Activated CD4-positive, alpha-beta T cell treated with anti-CD3 and anti-CD28 coated beads, Interleukin-2, Interleukin-6, amounts not matched to agents 100 ng/mL and 50 ng/mL, durations not matched to agents 16 hours and 8 hours (primary cell): ENCODE data around the gene SLC1A1.
"Not testable (repeated sequence)": the region's sequence is repeated elsewhere in the genome, so short reads cannot be mapped to it uniquely, and the experiment has no call there.

Experiments
- DNase-seq: peaks from one replicate; pipeline ENCODE4 v3.0.0-alpha.2; 2020

Gene SLC1A1

DNA sequence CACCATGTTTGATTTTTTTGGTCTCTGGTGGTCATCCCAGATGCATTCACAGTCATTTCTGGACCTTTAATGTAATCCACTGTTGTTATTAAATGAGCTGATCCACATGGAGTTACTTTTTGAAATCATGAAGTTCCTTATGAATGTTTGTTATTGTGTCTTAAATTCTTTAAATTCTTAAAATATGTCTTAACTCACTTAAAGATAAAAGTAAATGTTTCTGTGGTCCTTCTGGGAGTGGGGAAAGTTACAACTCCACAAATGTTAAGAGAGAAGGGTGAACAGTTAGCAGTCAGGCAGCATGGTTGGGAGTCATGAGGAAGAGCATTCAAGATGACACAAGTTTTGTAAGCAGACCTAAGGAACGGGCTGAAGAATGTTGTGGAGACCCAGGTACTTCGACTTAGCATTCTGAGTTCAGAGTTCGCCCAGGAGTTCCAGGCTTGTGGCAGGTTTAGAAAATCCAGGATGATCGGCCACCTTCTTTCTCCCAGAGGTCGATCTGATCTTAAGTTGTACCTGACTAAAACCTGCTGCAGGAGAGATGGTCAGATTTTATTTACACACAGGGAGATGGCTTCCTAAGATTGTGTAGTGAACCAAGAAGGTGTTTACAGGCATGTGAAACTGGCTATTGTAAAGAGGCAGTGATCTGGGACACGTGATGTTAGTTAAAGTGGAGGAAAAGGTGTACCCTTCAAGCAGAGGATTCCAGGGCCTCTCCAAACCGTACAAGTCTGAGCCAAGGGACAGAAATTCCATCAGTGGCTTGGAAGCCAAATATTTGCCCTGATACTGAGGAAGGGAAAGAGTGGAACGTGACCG, 17.2 kb downstream of the SLC1A1 start:
- no peak for DNase-seq

DNA sequence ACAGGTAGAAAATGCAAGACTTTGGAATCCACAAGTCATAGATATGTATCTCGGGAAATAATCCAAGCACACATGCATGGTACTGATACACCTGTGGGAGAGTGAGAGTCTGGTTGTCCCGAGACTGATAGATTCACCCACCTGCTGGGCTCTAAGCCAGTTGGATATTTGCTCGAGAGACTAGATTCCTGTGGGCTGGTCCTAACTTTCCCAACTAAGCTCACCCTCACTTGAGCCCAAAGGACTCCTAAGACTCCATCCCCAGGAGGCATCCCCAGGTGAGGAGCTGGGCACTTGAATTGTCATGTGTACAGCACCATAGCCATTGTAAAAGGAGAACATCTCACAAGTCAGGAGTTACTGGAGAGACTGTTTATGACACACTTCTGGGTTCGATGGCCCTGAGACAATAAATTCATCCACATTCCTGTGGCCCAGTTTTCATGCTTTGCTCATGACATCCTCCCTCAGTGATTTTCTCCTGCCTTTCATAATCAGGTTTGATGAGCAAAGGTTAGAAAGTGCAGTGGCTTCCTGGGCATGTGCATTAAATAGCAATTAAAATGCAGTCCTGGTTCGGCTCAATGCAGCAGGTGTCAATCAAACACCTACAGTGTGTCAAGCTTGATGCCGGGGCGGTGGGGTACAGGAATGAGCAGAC, 18.1 kb downstream of the SLC1A1 start:
- no peak for DNase-seq

DNA sequence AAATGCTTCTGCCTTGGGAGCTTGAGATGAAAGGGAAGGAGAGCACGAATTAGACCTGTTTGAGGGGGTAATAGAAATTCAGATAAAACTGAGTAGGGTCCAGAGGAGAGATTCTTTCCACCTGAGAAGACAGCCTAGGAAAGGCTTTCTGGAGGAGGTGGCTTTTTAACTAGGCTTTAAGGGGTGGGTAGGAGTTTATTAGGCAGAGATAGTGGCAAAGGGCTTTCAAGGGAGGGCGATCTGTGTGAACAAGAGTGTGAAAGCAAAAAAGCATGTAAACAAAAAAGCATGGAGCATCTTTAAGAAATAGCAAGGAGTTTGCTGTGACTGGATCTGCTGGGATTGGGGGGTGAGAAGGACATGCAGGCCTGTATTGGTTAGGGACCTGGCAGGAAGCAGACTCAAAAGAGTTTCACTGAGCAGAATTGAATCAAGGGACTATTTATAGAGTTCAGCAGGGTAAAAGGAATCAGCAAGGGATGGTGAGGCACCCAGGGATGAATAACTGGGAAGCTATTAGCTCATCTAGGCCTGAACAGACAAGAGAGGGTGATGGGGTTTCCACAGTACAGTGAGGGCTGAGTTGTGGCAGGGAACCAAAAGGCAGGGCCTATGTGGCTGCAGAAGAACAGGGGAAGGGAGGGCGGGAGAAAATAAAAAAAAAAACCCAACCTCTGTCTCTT, 18.8 kb downstream of the SLC1A1 start:
- DNase-seq = no peak

DNA sequence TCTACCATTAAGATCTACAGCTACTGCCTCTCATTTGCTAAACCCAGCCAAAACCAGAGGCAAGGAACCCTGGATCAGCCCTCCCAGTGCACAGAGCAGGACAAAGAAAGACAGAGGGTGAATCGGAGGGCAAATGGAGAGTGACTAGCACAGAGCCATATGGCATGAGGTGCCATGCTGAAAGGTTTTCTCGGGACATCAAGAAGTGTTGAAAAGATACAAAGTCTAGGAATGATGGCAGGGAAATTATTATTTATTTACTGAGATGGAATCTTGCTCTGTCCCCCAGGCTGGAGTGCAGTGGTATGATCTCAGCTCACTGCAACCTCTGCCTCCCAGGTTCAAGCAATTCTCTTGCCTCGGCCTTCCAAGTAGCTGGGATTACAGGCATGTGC, 19.3 kb downstream of the SLC1A1 start:
- no peak for DNase-seq

DNA sequence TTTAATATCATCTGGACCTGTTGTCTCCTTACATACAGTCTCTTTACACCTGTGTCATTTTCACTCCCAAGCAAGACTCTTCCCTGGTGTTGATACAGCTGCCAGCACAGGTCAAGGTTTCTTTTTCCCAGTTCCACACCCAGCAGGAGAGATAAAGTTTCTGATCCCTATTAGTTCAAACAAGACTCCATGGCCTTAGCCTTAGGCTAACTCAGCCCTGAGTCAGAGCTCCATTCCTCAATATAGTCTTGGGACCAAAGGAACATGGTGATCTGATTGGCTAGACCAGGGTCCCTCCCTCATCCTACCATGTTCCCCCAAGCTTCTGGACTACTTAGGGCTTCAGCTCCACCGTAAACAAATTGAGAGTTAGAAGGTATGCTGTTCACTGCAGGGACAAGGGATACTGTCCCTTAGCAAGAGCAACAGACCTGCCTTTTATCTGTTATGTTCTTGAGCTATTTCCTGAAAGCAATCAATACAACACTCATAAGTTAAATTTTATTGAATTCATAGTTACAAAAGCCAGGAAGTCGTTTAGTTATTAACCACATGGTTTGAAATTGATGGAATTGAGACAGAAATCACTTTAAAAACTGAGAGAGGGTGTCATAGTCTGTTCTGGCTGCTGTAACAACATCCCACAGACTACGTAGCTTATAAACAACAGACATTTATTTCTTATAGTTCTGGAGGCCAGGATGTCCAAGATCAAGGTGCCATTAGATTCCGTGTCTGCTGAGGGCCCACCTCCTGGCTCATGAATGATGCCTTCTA, 20.5 kb downstream of the SLC1A1 start:
- DNase-seq = no peak

DNA sequence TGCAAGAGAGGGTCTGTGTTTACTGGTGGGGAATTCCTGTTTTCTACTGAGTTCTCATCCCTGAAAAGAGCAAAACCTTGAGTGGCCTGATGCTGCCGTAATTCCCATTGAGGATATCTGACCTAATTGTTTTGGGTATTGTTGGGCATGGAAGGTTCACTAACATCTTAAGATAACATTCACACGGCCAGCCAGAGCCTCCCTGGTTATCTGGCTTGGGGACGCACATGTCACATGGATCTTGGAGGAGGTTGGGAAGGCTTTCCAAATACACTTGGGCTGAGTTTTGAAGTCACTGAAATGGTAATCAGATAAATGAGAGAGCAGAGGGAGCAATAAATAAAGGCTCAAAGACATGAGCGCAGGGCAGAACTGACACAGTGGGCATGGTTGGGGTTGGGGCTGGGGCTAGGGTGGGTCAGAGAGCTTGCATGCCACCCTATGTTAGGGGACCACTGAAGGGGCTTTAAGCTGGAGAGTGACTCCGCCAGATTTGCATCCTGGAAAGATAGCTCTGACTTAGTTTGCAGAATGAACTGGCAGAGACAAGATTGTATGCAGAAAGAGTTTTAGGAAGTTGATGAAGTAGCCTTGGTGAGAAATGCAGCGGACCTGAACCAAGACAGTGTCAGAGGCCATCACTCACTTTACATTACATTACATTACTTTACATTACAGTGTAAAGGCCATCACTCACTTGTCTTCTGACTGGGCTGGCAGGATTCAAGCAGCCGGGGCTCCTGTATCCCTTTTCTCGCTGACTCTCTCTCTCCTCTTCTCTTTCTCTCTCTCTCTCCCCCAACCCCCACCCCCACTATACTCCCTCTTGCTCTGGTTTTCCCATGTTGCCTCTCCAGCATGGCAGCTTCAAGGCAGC, 24.2 kb downstream of the SLC1A1 start:
- DNase-seq = no peak

DNA sequence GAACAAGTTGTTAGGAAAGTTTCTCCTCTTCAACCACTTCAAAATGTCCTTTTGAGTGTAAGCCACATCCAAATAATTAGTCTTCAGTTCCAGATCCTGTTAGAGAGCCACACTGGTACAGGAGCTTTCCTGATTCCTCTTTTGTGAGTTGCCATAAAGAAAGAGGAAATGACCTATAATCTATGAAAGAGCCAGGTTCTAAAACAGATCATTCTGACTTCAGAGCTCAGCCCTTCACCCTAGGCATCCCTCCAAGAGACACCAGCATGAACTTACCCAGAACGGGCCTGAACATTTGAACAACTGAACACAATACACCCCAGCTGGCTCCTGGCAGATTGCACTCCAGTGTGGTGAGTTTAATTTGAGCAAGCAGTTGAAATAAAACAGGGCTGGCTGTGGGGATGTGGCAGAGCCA, 25.7 kb downstream of the SLC1A1 start:
- DNase-seq = no peak

DNA sequence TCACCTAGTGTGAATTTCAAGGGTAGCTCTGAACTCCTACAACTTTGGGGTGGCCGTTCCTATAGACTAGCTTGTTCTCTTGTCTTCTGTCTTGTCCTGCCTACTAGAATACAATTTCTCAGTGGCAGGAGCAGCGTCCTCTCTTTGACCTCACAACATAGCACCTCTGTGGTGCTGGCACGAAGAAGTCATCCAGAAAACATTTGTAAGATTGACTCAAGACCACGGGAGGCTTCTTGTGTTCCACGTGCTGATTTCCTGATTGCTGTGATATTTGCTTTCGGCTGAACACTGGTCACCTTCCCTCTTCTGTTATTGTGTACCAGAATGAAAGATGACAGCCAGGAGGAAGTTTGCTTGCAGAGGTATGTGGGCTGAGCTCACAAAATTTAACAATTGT, 27.0 kb downstream of the SLC1A1 start:
- DNase-seq = no peak

DNA sequence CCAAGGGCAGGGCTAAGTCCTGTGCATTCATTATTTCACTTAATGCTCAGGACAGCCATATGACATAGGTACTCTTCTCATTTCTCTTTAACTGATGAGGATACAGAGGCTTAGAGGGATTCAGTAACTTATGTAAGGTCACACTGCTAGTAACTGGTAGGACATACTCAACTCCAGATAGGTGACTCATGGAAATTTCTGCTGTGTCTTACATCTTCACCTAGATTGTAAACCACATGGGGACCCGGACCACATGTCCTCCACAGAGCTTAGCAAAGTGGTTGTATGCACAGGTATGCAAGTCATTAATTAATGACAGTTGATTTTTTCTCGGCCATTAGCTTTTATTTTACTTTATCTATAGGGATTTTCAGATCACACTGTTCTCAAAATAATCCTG, 29.3 kb downstream of the SLC1A1 start:
- peak; percentile 60 for DNase-seq

DNA sequence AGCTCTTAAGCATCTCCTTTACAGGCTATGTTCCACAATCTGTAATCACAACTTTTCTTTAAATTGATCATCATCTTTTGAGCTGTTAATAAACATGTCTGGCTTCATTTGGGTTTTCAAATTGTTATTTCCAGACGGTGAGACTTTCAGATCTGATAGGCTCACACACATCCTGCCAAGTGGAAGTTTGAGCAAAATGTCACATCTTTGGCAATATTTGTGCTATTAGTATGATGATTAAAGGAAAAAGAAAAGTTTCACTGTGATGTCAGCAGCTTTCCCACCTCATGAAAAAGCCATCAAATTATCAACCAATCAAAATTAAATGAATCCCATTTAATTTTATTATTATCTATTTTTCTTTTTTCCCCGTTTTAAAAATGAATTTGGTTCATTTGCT, 29.8 kb downstream of the SLC1A1 start:
- DNase-seq = no peak

DNA sequence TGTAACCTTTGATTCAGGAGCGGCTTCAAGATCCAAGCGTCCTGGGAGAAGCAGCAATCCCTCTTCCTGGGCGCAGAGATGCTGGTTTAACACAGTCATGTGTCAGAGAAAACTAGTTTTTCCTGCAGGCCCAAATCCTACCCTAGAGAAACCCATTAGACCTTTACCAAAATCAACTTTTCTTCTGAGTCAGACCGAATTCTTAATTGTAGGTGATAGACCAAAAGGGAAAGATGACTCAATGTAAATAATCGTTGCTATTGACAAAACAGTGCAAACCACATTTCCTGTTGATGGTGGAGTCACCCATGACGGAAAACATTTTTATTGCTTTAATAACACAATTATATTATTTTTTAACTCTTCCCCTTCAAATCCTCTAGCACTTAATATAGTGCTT, 40.1 kb downstream of the SLC1A1 start:
- DNase-seq = peak; percentile 67

DNA sequence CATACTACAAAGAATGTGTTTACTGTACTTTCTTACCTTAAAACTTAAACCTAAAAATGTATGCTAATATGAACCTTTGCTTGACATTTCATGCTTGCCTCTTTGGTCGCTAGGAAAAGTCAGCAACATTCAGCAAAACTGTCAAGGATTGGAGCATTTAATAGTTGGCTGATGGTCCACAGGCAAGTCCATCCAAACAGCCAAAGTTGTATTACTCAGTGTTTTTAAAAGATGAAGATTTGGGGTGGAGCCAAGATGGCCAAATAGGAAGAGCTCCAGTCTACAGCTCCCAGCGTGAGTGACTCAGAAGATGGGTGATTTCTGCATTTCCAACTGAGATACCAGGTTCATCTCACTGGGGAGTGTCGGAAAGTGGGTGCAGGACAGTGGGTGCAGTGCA, 40.6 kb downstream of the SLC1A1 start:
- DNase-seq = not testable (repeated sequence)

DNA sequence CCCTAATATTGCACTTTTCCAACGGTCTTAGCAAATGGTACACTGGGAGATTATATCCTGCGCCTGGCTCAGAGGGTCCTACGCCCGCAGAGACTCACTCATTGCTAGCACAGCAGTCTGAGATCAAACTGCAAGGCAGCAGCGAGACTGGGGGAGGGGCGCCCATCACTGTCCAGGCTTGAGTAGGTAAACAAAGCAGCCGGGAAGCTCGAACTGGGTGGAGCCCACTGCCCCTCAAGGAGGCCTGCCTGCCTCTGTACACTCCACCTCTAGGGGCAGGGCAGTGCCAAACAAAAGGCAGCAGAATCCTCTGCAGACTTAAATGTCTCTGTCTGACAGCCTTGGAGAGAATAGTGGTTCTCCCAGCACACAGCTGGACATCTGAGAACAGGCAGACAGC, 41.1 kb downstream of the SLC1A1 start:
- not testable (repeated sequence) for DNase-seq

DNA sequence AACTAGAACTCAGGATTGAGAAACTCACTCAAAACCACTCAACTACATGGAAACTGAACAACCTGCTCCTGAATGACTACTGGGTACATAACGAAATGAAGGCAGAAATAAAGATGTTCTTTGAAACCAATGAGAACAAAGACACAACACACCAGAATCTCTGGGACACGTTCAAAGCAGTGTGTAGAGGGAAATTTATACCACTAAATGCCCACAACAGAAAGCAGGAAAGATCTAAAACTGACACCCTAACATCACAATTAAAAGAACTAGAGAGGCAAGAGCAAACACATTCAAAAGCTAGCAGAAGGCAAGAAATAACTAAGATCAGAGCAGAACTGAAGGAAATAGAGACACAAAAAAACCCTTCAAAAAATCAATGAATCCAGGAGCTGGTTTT, 43.6 kb downstream of the SLC1A1 start:
- not testable (repeated sequence) for DNase-seq

DNA sequence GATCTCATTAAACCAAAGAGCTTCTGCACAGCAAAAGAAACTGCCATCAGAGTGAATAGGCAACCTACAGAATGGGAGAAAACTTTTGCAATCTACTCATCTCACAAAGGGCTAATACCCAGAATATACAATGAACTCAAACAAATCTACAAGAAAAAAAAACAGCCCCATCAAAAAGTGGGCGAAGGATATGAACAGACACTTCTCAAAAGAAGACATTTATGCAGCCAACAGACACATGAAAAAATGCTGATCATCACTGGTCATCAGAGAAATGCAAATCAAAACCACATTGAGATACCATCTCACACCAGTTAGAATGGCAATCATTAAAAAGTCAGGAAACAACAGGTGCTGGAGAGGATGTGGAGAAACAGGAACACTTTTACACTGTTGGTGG, 45.9 kb downstream of the SLC1A1 start:
- not testable (repeated sequence) for DNase-seq

DNA sequence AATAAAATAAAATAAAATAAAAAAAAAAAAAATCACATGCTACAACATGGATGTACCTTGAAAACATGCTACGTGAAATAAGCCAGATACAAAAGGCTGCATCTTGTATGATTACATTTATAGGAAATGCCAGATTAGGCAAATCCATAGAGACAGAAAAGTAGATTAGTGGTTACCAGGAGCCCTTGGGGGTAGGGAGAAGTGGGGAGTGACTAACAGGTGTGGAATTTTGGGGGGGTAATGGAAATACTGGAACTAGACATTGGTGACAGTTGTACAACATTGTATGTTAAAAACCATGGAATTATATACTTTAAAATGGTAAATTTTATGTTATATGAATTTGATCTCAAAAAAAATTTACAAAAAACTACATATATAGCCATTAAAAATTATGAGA, 47.3 kb downstream of the SLC1A1 start:
- no peak for DNase-seq

DNA sequence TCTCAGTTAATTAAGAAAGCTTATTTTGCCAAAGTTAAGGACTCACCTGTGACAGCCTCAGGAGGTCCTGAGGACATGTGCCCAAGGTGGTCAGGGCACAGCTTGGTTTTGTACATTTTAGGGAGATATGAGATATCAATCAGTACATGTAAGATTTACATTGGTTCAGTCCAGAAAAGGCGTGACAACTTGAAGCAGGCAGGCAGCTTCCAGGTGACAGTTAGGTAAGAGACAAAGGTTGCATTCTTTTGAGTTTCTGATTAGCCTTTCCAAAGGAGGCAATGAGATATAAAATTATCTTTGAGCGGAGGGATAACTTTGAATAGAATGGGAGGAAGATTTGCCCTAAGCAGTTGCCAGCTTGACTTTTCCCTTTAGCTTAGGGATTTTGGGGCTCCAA, 47.8 kb downstream of the SLC1A1 start:
- no peak for DNase-seq

DNA sequence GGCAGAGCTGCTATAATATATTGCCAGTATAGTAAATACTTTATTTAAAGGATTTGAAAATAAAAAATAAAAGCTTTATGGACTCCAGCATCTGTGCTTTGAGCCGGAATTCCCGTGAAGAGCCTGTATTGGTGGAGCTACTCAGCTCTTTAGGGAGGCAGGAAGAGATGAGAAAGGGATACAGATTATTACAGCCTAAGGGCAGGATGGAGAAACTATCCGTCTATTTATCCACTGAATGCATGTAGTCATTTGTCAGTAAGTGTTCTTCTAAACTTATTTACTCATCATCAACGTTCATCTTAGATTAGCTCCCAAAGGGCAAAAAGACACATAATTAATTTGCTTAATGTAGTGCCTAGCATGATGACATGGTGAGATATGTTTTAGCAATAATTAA, 48.4 kb downstream of the SLC1A1 start:
- no peak for DNase-seq

DNA sequence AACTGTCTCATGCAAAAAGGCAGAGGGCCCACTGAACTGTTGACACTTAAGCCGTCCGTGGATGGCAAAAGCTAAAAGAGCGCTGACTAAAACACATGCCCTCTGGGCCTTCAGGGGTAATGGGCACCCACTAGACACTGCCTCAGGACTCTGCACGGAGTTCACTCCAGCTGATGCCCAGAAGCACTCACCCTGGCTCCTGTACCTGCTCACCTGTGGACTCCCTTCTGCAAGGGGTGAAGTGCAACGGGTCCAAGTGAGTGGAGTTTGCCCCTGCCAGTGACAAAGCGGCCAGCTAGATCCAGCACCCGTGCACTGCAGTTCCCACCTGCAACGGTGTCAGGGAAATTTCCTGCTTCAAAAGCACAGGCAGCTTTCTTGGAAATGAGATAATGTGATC, 50.2 kb downstream of the SLC1A1 start:
- no peak for DNase-seq

DNA sequence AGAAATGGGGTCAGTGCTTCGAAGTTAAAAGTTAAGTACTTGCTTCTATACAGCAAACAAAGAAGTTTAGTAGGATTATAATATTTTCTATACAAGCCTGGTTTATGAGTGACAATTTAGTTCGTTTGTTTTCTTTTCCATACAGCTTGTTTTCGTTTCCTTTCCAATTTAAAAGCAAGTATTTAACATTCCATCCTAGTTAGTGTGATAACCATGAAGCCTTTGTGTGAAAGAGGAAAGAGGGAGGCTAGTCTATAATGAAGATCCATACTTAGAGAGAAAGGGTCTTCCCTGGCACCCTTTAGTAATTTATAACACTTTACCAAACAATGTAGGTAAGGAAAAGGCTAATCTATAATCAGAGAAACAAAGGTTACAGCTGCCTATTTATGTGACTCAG, 51.0 kb downstream of the SLC1A1 start:
- no peak for DNase-seq

DNA sequence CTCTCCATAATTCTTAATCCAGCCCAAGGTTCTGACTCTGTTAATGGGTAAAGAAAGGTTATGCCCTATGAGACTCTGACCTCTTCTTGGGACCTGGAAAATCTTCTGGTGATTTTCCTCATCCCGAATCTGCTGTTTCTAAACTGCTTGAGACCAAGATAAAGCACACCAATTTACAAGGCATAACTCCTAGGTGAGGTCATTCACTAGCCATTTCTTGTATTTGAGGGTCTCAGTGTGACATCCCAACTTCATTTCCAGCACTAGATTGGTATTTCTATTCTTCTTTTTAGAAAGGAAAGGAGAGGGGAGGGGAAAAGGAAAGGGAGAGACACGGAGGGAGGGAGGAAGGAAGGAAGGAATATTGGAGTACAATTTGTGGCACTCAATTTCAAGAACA, 51.6 kb downstream of the SLC1A1 start:
- DNase-seq = no peak

DNA sequence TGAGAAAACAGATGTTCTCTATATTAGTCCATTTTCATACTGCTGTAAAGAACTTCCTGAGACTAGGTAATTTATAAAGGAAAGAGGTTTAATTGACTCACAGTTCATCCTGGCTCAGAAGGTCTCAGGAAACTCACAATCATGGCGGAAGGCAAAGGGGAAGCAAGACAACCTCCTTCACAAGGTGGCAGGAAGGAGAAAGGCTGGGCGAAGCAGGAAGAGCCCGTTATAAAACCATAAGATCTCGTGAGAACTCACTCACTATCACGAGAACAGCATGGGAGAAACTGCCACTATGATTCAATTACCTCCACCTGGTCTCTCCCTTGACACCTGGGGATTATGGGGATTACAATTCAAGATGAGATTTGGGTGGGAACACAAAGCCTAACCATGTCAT, 54.4 kb downstream of the SLC1A1 start:
- DNase-seq = not testable (repeated sequence)
